Measurements from ENCODE around the gene HOXB4.

Gene HOXB4

GRCh38 chr17:48556229-48556575 is 21.9 kb downstream of the HOXB4 start:
- in situ Hi-C loops (cut with HindIII; ENCODE audit: low sequenced_read_pairs), result no loop called here
- peak overlapping the region; percentile 82 for H3K4me3 ChIP-seq (ENCODE audit: low read depth, low read length)
- DNase-seq (ENCODE audit: low read depth), result no peak
- no peak for TF ChIP-seq CTCF (IDR thresholded peaks at IDR 0.05; ENCODE audit: low read depth, low read length, missing control alignments)

GRCh38 chr17:48555258-48556228 is 22.6 kb downstream of the HOXB4 start:
- H3K4me3 ChIP-seq (ENCODE audit: low read depth, low read length), result peak overlapping the region; percentile 82
- DNase-seq (ENCODE audit: low read depth), result peak; percentile 81
- TF ChIP-seq CTCF (IDR thresholded peaks at IDR 0.05; ENCODE audit: low read depth, low read length, missing control alignments), result no peak
- in situ Hi-C loops (cut with HindIII; ENCODE audit: low sequenced_read_pairs), result no loop called here

GRCh38 chr17:48554412-48555257 is 23.5 kb downstream of the HOXB4 start:
- peak overlapping the region; percentile 82 for H3K4me3 ChIP-seq (ENCODE audit: low read depth, low read length)
- in situ Hi-C loops (cut with HindIII; ENCODE audit: low sequenced_read_pairs), result no loop called here
- DNase-seq (ENCODE audit: low read depth), result no peak
- no peak for TF ChIP-seq CTCF (IDR thresholded peaks at IDR 0.05; ENCODE audit: low read depth, low read length, missing control alignments)

- H3K4me3 ChIP-seq (ENCODE audit: low read depth, low read length), result peak overlapping the region; percentile 82
- no peak for TF ChIP-seq CTCF (IDR thresholded peaks at IDR 0.05; ENCODE audit: low read depth, low read length, missing control alignments)
- no peak for DNase-seq (ENCODE audit: low read depth)
- in situ Hi-C loops (cut with HindIII; ENCODE audit: low sequenced_read_pairs), result no loop called here
These were observed 24.3 kb downstream of the HOXB4 start for GRCh38 chr17:48553826-48554225.

GRCh38 chr17:48553190-48553547 is 25.0 kb downstream of the HOXB4 start:
- no peak for DNase-seq (ENCODE audit: low read depth)
- peak overlapping the region; percentile 82 for H3K4me3 ChIP-seq (ENCODE audit: low read depth, low read length)
- in situ Hi-C loops (cut with HindIII; ENCODE audit: low sequenced_read_pairs), result no loop called here
- no peak for TF ChIP-seq CTCF (IDR thresholded peaks at IDR 0.05; ENCODE audit: low read depth, low read length, missing control alignments)

- in situ Hi-C loops (cut with HindIII; ENCODE audit: low sequenced_read_pairs), result no loop called here
- TF ChIP-seq CTCF (IDR thresholded peaks at IDR 0.05; ENCODE audit: low read depth, low read length, missing control alignments), result no peak
- H3K4me3 ChIP-seq (ENCODE audit: low read depth, low read length), result peak overlapping the region; percentile 82
- DNase-seq (ENCODE audit: low read depth), result no peak
These were observed 25.5 kb downstream of the HOXB4 start for GRCh38 chr17:48552466-48553189.
